Immature natural killer cell (primary cell): ENCODE results near the gene IZUMO3. TPM values are rescaled to one million over a fixed set of nuclear protein-coding genes. Genes with fewer than 3 reads are reported as not detected.
"Not testable (repeated sequence)": the region's sequence is repeated elsewhere in the genome, so short reads cannot be mapped to it uniquely, and the experiment has no call there.

ENCODE experiments used
- DNase-seq, 3 donors: peaks; one replicate each; pipeline ENCODE4 v3.0.0; 2022; ENCODE audit warnings: mixed read lengths in 1 of 3
- H3K27ac Mint-ChIP-seq, 6 donors: one replicate each; pipeline ENCODE4 v1.8.0; 2020; ENCODE audit warnings: mixed read lengths in 6 of 6, mild to moderate bottlenecking in 5 of 6, inconsistent platforms in 4 of 6, moderate library complexity in 3 of 6
- H3K27me3 Mint-ChIP-seq, 3 donors: one replicate each; pipeline ENCODE4 v1.8.0; 2020 to 2021; ENCODE audit warnings: low read depth in 3 of 3, mild to moderate bottlenecking in 3 of 3, mixed read lengths in 3 of 3, moderate library complexity in 3 of 3, inconsistent platforms in 1 of 3
- H3K36me3 Mint-ChIP-seq, 3 donors: one replicate each; pipeline ENCODE4 v1.8.0; 2020; ENCODE audit warnings: mixed read lengths in 3 of 3, inconsistent platforms in 2 of 3, mild to moderate bottlenecking in 2 of 3
- H3K4me1 Mint-ChIP-seq, 2 donors: one replicate each; pipeline ENCODE4 v1.8.0; 2020; ENCODE audit warnings: inconsistent platforms in 2 of 2, mild to moderate bottlenecking in 2 of 2, mixed read lengths in 2 of 2, moderate library complexity in 1 of 2
- H3K4me3 Mint-ChIP-seq, 5 donors: one replicate each; pipeline ENCODE4 v1.8.0; 2020; ENCODE audit warnings: mild to moderate bottlenecking in 5 of 5, mixed read lengths in 5 of 5, inconsistent platforms in 3 of 5, moderate library complexity in 3 of 5
- H3K9me3 Mint-ChIP-seq, 6 donors: one replicate each; pipeline ENCODE4 v1.8.0; 2020; ENCODE audit warnings: mild to moderate bottlenecking in 6 of 6, mixed read lengths in 6 of 6, inconsistent platforms in 4 of 6, moderate library complexity in 3 of 6
- polyA plus RNA-seq, 3 donors: library from polyadenylated mRNA; unstranded; fragments of 300-500 nt; fragmentation: Illumina TruSeq; gene quantifications; one replicate each; pipeline ENCODE4 v1.2.3, GENCODE V29; 2021

The IZUMO3 gene
- not detected for polyA plus RNA-seq

GRCh38 chr9:24545847-24546522 is at the start of gene IZUMO3:
IZUMO3 (minus strand) TSS chr9:24545897; CDS start chr9:24545649, 248 bp downstream.
- no peak for DNase-seq
- Mint-ChIP-seq H3K4me1 (no peaks in the 10 kb centered on the region), H3K4me3 (no peak within 1 kb of the TSS), H3K9me3 (peaks cover 23 to 84% (median 55%) of the 10 kb centered on the region in 6 donors), H3K27ac (no peak within 1 kb of the TSS), H3K36me3 (peaks cover 0 to 4% (median 4%) of the 10 kb centered on the region in 3 donors), H3K27me3 (no peaks in the 10 kb centered on the region)

GRCh38 chr9:24594234-24594850 is 48.6 kb upstream of the IZUMO3 start:
- no peak for DNase-seq
- Mint-ChIP-seq H3K4me3 (no peak overlapping the region), H3K36me3 (peaks cover 0 to 3% (median 0%) of the 10 kb centered on the region in 3 donors), H3K4me1 (no peaks in the 10 kb centered on the region), H3K27me3 (no peaks in the 10 kb centered on the region), H3K27ac (no peak overlapping the region), H3K9me3 (peaks cover 5 to 62% (median 30%) of the 10 kb centered on the region in 6 donors)

GRCh38 chr9:24590432-24590831 is 44.7 kb upstream of the IZUMO3 start:
- H3K9me3 Mint-ChIP-seq, result peaks cover 6 to 46% (median 33%) of the 10 kb centered on the region in 6 donors
- no peak overlapping the region for H3K27ac Mint-ChIP-seq
- peaks cover 0 to 2% (median 0%) of the 10 kb centered on the region in 3 donors for H3K36me3 Mint-ChIP-seq
- no peak overlapping the region for H3K4me3 Mint-ChIP-seq
- no peak for DNase-seq
- H3K4me1 Mint-ChIP-seq, result no peaks in the 10 kb centered on the region
- H3K27me3 Mint-ChIP-seq, result no peaks in the 10 kb centered on the region

GRCh38 chr9:24587883-24588282 is 42.2 kb upstream of the IZUMO3 start:
- H3K4me3 Mint-ChIP-seq, result no peak overlapping the region
- H3K27ac Mint-ChIP-seq, result no peak overlapping the region
- no peaks in the 10 kb centered on the region for H3K4me1 Mint-ChIP-seq
- DNase-seq, result no peak
- no peaks in the 10 kb centered on the region for H3K27me3 Mint-ChIP-seq
- H3K36me3 Mint-ChIP-seq, result peaks cover 0 to 2% (median 0%) of the 10 kb centered on the region in 3 donors
- H3K9me3 Mint-ChIP-seq, result peaks cover 4 to 55% (median 37%) of the 10 kb centered on the region in 6 donors

- peaks cover 0 to 2% (median 0%) of the 10 kb centered on the region in 3 donors for H3K36me3 Mint-ChIP-seq
- no peak overlapping the region for H3K4me3 Mint-ChIP-seq
- H3K27me3 Mint-ChIP-seq, result no peaks in the 10 kb centered on the region
- H3K9me3 Mint-ChIP-seq, result peaks cover 4 to 52% (median 39%) of the 10 kb centered on the region in 6 donors
- H3K4me1 Mint-ChIP-seq, result no peaks in the 10 kb centered on the region
- no peak overlapping the region for H3K27ac Mint-ChIP-seq
- no peak for DNase-seq
Measured at GRCh38 chr9:24582146-24583126, 36.7 kb upstream of the IZUMO3 start.

- DNase-seq, H3K27ac Mint-ChIP-seq, H3K27me3 Mint-ChIP-seq, H3K4me3 Mint-ChIP-seq, H3K4me1 Mint-ChIP-seq, H3K36me3 Mint-ChIP-seq: not testable (repeated sequence)
- H3K9me3 Mint-ChIP-seq, result peaks cover 2 to 32% (median 25%) of the 10 kb centered on the region in 6 donors
Measured at GRCh38 chr9:24580005-24580404, 34.3 kb upstream of the IZUMO3 start.

- DNase-seq, result no peak
- Mint-ChIP-seq H3K4me1 (no peaks in the 10 kb centered on the region), H3K27ac (no peak overlapping the region), H3K9me3 (peaks cover 5 to 41% (median 20%) of the 10 kb centered on the region in 6 donors), H3K4me3 (no peak overlapping the region), H3K36me3 (no peaks in the 10 kb centered on the region), H3K27me3 (peaks cover 0 to 2% (median 0%) of the 10 kb centered on the region in 3 donors)
Measured at GRCh38 chr9:24572406-24572805, 26.7 kb upstream of the IZUMO3 start.

GRCh38 chr9:24561957-24562356 is 16.3 kb upstream of the IZUMO3 start:
- Mint-ChIP-seq H3K27me3 (no peaks in the 10 kb centered on the region), H3K4me1 (no peaks in the 10 kb centered on the region), H3K27ac (no peak overlapping the region), H3K36me3 (peaks cover 0 to 4% (median 0%) of the 10 kb centered on the region in 3 donors), H3K9me3 (peaks cover 11 to 58% (median 32%) of the 10 kb centered on the region in 6 donors), H3K4me3 (no peak overlapping the region)
- no peak for DNase-seq

- Mint-ChIP-seq H3K27ac (no peak overlapping the region), H3K36me3 (no peaks in the 10 kb centered on the region), H3K4me1 (no peaks in the 10 kb centered on the region), H3K27me3 (no peaks in the 10 kb centered on the region), H3K9me3 (peaks cover 8 to 50% (median 32%) of the 10 kb centered on the region in 6 donors), H3K4me3 (no peak overlapping the region)
- DNase-seq, result no peak
Measured at GRCh38 chr9:24553183-24553552, 7.5 kb upstream of the IZUMO3 start.

DNA sequence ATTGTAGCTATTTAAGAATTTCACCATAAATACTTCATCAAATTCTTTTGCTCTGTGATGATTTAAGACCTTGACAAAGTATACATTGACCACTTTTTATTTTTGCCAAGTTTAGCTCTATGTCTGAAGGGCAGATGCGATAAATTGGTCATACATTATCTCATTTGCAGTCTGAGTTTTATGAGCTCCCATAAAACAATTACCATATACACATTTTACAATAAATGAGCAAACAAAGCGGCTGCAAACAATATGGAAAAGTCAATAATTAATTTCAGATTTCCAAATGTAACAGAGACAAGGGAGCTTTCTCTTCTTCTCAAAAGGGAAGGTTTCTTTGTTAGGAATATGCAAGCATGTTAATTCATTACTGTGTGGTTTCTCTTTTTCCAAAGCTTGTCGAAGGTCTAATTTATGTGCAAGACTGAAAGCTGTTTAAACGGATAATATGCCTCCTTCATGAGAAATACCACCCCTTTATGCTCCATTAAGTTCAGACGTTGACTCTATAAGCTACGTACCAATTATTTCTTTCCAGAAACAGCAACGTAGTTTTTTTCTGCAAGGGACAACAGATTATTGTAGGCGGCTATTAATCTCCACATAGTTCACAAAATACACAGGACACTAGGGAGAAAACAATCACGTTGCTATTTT is 7.0 kb upstream of the IZUMO3 start:
- DNase-seq, result no peak
- Mint-ChIP-seq H3K4me3 (no peak overlapping the region), H3K27me3 (no peaks in the 10 kb centered on the region), H3K36me3 (no peaks in the 10 kb centered on the region), H3K4me1 (no peaks in the 10 kb centered on the region), H3K27ac (no peak overlapping the region), H3K9me3 (peaks cover 8 to 53% (median 37%) of the 10 kb centered on the region in 6 donors)

GRCh38 chr9:24545285-24545684 is 412 bp downstream of the IZUMO3 start:
- H3K9me3 Mint-ChIP-seq, result peaks cover 23 to 79% (median 55%) of the 10 kb centered on the region in 6 donors
- peaks cover 0 to 4% (median 4%) of the 10 kb centered on the region in 3 donors for H3K36me3 Mint-ChIP-seq
- no peak overlapping the region for H3K27ac Mint-ChIP-seq
- DNase-seq, result no peak
- no peak overlapping the region for H3K4me3 Mint-ChIP-seq
- H3K27me3 Mint-ChIP-seq, result no peaks in the 10 kb centered on the region
- no peaks in the 10 kb centered on the region for H3K4me1 Mint-ChIP-seq

DNA sequence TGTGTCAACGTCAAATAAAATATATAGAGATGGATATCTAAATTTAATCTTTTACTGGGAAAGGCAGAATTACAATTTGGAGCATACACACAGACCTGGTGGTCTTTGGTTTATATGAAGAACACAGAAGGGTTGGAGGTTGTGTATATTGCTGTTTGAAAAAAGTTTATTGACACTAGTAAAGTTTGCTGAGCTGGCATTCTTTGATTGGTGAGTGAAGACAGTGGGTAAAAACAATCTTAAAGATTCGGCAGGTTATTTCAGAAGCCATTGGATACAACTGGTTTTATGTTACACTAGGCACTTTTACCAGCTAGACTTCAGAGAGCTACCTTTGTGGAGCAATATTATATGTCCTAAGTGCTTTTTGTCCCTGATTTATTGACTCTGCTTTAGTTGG is 27.2 kb downstream of the IZUMO3 start:
- H3K4me1 Mint-ChIP-seq, result no peaks in the 10 kb centered on the region
- H3K9me3 Mint-ChIP-seq, result peaks cover 5 to 42% (median 23%) of the 10 kb centered on the region in 6 donors
- H3K27me3 Mint-ChIP-seq, result no peaks in the 10 kb centered on the region
- no peak for DNase-seq
- no peak overlapping the region for H3K4me3 Mint-ChIP-seq
- H3K36me3 Mint-ChIP-seq, result no peaks in the 10 kb centered on the region
- H3K27ac Mint-ChIP-seq, result no peak overlapping the region

DNA sequence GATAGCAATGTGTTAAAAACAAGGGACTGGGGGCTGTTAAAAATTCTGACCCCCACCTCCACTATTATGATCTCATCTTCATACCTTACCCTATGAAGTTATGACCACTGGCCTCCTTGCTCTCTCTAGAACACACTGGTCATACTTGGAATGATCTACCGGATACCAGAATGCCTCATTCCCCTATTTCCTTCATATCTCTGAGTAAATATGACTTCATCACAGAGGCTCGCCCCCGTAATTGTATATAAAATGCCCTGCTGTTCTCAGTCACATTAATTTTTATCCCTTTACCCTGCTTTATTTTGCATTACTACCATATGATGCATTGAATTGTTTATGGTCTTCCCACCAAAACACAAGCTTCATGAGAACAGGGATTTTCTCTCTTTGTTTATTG is 29.2 kb downstream of the IZUMO3 start:
- peaks cover 0 to 1% (median 0%) of the 10 kb centered on the region in 3 donors for H3K27me3 Mint-ChIP-seq
- DNase-seq, result no peak
- no peak overlapping the region for H3K27ac Mint-ChIP-seq
- H3K9me3 Mint-ChIP-seq, result peaks cover 3 to 49% (median 26%) of the 10 kb centered on the region in 6 donors
- H3K4me1 Mint-ChIP-seq, result no peaks in the 10 kb centered on the region
- no peaks in the 10 kb centered on the region for H3K36me3 Mint-ChIP-seq
- H3K4me3 Mint-ChIP-seq, result no peak overlapping the region
